ENCODE measurements around the gene ARID4B. TPM values are rescaled to one million over a fixed set of nuclear protein-coding genes. Genes with fewer than 3 reads are reported as not detected.

The ARID4B gene
- total RNA-seq, 1 experiment from 2014 or later: 28.3 TPM

GRCh38 chr1:235291599-235292091 is 36.3 kb downstream of the ARID4B start:
- H3K9me2 ChIP-seq (ENCODE audit: insufficient read depth): no peaks in the 10 kb centered on the region
- peaks cover 9% of the 10 kb centered on the region for H4K20me1 ChIP-seq (ENCODE audit: insufficient read depth)
- peaks cover 9 to 19% of the 10 kb centered on the region in 2 experiments for H3K4me1 ChIP-seq (ENCODE audit: control insufficient read depth in 1 of 2, insufficient read depth in 2 of 2, low read length in 2 of 2)
- H3K9ac ChIP-seq (ENCODE audit: low read length): no peak overlapping the region
- no peak for TF ChIP-seq SP1 (IDR thresholded peaks at IDR 0.05; ENCODE audit: low read depth)
- TF ChIP-seq ELF1 (IDR thresholded peaks at IDR 0.05; ENCODE audit: borderline replicate concordance, low read depth): no peak
- no peak for TF ChIP-seq POLR2A (IDR thresholded peaks at IDR 0.05; ENCODE audit: borderline replicate concordance, extremely low read depth, insufficient read depth, insufficient read length)
- TF ChIP-seq ZNF274 (IDR thresholded peaks at IDR 0.05; ENCODE audit: low read depth, low read length): no peak
- no peak for TF ChIP-seq ZBTB33 (IDR thresholded peaks at IDR 0.05; ENCODE audit: extremely low read depth, insufficient replicate concordance, low read length)
- TF ChIP-seq ZFX (IDR thresholded peaks at IDR 0.05): no peak
- no peak for TF ChIP-seq JUND (IDR thresholded peaks at IDR 0.05)
- TF ChIP-seq MAX (IDR thresholded peaks at IDR 0.05): no peak
- TF ChIP-seq SRF (IDR thresholded peaks at IDR 0.05; ENCODE audit: low read depth): no peak
- no peak for TF ChIP-seq TCF7L2 (IDR thresholded peaks at IDR 0.05; ENCODE audit: borderline replicate concordance, extremely low read depth, insufficient read depth, insufficient read length)
- TF ChIP-seq EZH2phosphoT487 (IDR thresholded peaks at IDR 0.05; ENCODE audit: borderline replicate concordance): no peak
- TF ChIP-seq POLR2AphosphoS5 (IDR thresholded peaks at IDR 0.05; ENCODE audit: low read depth, low read length): no peak
- no peak for TF ChIP-seq FOSL1 (IDR thresholded peaks at IDR 0.05; ENCODE audit: low read depth)
- TF ChIP-seq RAD21 (IDR thresholded peaks at IDR 0.05; ENCODE audit: low read depth): no peak
- TF ChIP-seq CBX3 (IDR thresholded peaks at IDR 0.05; ENCODE audit: low read depth): no peak
- no peak for TF ChIP-seq REST (IDR thresholded peaks at IDR 0.05; ENCODE audit: low read depth)
- POLR2A ChIA-PET: no interaction called here
- ATAC-seq: no peak
- RAD21 ChIA-PET (ENCODE audit: low non-redundant PET in 1 of 2, low total read pairs in 2 of 2, uncharacterized antibody in 2 of 2, unreplicated experiment in 2 of 2): no interaction called here
- CTCF ChIA-PET: interaction anchor here (0.7 kb wide), 1 partner anchor 99 kb away, joined by 4 read pairs; no protein-coding TSS in a partner anchor
- H2AFZ ChIP-seq (ENCODE audit: low read depth, low read length, poor library complexity, severe bottlenecking): no peak overlapping the region
- H3K9me3 ChIP-seq (ENCODE audit: control insufficient read depth in 1 of 2, insufficient read depth in 1 of 2, low read depth in 1 of 2, low read length in 2 of 2): no peaks in the 10 kb centered on the region
- H3K79me2 ChIP-seq (ENCODE audit: insufficient read depth, low read length): peaks cover 96% of the 10 kb centered on the region
- H3K36me3 ChIP-seq (ENCODE audit: control insufficient read depth in 1 of 2, insufficient read depth in 2 of 2, low read length in 2 of 2): no peaks in the 10 kb centered on the region
- H3K27ac ChIP-seq (ENCODE audit: low read depth, low read length): no peak overlapping the region
- intact Hi-C loops (cut with micrococcal nuclease): no loop called here
- BruUV-seq (replicated peaks): no TSS peak
- H3K27me3 ChIP-seq (ENCODE audit: insufficient read depth, low read length): no peaks in the 10 kb centered on the region
- DNase-seq (ENCODE audit: low read depth, low spot score): no peak
- H3K4me3 ChIP-seq (replicated peaks in 1 of 2; ENCODE audit: low read depth in 1 of 2, low read length in 2 of 2): no peak overlapping the region
- H3K4me2 ChIP-seq (ENCODE audit: low read length): no peak overlapping the region
